ENCODE measurements around the gene MORN1. TPM values are rescaled to one million over a fixed set of nuclear protein-coding genes. Genes with fewer than 3 reads are reported as not detected.
A peak's percentile ranks its signal among the peaks of the same experiment; 100 is the strongest.

MORN1 gene
- total RNA-seq, 1 donor from 2014 or later, result 35.3 TPM

DNA sequence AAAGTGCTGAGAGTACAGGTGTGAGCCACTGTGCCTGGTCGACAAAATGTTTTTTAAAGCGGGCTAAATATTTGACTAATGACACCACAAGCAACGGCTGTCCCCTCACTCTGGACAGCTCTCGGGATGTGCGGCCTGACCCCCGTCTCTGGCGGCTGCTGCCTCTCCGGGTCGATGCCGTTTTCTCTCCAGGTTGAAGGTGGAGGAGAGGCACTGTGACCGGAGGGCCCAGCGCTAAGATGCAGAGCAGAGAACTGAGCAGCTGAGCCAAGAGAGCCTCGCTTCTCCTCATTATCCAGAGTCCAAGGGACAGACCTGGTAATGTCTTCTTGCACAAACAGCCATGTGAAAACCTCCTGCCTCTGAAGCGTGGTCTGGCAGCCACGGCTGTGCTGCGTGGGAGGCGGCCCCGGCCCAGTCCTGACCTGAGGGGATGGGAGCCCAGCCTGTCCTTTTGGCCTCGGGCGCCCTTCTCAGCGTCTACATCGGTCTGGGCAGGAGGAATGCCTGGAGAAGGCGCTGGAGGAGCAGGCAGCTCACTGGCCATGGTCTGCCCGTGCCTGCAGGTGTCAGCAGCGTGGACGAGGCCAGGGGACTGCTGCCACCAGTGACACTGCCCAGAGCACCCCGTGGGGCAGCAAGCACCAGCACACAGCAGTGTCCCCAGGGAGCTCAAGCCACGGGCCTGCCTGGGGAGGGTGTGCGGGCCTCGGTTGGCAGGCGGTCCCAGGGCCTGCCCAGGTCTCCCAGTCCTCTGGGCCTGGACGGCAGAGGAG, 10.3 kb downstream of the MORN1 start:
- no peaks in the 10 kb centered on the region for H3K27me3 Mint-ChIP-seq
- H3K4me1 Mint-ChIP-seq (ENCODE audit: low read depth), result no peaks in the 10 kb centered on the region
- TF ChIP-seq, protein P1, sequence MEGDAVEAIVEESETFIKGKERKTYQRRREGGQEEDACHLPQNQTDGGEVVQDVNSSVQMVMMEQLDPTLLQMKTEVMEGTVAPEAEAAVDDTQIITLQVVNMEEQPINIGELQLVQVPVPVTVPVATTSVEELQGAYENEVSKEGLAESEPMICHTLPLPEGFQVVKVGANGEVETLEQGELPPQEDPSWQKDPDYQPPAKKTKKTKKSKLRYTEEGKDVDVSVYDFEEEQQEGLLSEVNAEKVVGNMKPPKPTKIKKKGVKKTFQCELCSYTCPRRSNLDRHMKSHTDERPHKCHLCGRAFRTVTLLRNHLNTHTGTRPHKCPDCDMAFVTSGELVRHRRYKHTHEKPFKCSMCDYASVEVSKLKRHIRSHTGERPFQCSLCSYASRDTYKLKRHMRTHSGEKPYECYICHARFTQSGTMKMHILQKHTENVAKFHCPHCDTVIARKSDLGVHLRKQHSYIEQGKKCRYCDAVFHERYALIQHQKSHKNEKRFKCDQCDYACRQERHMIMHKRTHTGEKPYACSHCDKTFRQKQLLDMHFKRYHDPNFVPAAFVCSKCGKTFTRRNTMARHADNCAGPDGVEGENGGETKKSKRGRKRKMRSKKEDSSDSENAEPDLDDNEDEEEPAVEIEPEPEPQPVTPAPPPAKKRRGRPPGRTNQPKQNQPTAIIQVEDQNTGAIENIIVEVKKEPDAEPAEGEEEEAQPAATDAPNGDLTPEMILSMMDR (IDR thresholded peaks at IDR 0.05; ENCODE audit: unreplicated experiment), result no peak
- no peak for DNase-seq (ENCODE audit: low spot score, unreplicated experiment)
- H3K27ac Mint-ChIP-seq, result no peak overlapping the region
- H3K4me3 Mint-ChIP-seq (ENCODE audit: low read depth), result no peak overlapping the region
- H3K9me3 Mint-ChIP-seq (ENCODE audit: low read depth), result no peaks in the 10 kb centered on the region
- H3K36me3 Mint-ChIP-seq (ENCODE audit: insufficient read depth), result no peaks in the 10 kb centered on the region

DNA sequence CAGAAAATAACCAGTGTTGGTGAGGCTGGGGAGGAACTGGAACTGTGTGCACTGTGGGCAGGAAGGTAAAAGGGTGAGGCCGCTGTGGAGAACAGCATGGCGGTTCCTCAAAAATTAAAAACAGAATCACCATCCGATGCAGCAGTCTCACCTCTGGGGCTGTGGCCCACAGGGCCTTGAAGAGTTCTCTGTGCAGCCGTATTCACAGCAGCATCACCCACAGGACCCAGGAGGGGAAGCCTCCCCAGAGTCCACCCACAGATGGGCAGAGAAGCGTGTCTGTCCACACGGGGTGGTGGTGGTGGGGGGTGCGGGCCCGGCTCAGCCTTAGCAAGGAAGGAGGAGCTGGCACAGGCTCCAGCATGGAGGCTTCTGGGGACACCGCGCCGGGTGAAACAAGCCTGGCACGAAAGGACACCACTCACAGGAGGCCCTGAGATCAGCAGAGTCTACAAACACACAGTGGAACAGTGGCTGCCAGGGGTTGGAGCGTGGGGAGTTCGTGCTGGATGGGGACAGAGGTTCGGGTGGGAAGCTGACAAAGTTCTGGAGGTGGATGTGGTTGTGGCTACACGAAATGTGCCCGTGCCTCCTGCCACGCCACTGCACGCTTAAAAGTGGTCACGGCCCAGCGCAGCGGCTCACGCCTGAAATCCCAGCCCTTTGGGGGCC, 11.5 kb downstream of the MORN1 start:
- no peaks in the 10 kb centered on the region for H3K36me3 Mint-ChIP-seq (ENCODE audit: insufficient read depth)
- H3K9me3 Mint-ChIP-seq (ENCODE audit: low read depth), result no peaks in the 10 kb centered on the region
- no peaks in the 10 kb centered on the region for H3K4me1 Mint-ChIP-seq (ENCODE audit: low read depth)
- no peak overlapping the region for H3K27ac Mint-ChIP-seq
- no peak overlapping the region for H3K4me3 Mint-ChIP-seq (ENCODE audit: low read depth)
- no peak for DNase-seq (ENCODE audit: low spot score, unreplicated experiment)
- no peaks in the 10 kb centered on the region for H3K27me3 Mint-ChIP-seq
- TF ChIP-seq, protein P1 (IDR thresholded peaks at IDR 0.05; ENCODE audit: unreplicated experiment), result no peak

DNA sequence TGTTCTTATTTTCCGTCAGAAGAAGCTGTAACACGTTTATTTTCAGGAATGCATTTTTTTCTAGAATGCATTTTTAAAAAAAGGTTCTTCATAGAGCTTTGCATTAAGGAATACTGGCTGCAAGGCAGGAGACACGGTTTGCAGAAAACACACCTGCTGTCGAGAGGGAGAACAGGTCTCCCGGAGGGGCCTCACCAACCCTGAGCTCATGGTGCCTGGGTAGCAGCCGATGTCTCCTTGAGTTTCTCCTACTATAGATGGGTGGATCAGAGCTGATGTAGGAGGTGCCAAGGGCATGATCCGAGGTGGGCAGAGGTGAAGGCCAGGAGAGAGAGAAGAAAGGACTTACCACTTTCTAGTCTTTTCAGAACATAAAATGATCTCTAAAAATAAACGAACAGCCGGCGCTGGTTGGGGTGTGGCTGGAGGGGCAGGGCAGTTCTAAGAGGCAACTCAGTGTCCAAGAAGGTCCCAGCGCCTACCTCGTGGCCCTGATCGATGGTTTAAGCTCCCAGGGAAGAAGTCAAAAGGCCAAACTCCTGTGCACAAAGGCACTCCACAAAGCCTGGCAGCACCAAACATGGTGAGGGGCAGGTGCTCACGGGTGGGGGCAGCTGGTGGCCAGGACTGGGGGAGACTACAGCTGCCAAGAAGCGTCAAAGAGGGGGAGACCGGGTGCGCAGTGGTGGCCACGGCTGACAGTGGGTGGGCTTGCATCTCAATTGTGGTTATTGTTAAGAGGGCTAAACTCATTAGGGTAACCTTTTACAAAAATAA, 12.2 kb downstream of the MORN1 start:
- Mint-ChIP-seq H3K9me3 (ENCODE audit: low read depth) (no peaks in the 10 kb centered on the region), H3K36me3 (ENCODE audit: insufficient read depth) (no peaks in the 10 kb centered on the region), H3K27ac (peak overlapping the region; percentile 75), H3K4me1 (ENCODE audit: low read depth) (no peaks in the 10 kb centered on the region), H3K4me3 (ENCODE audit: low read depth) (no peak overlapping the region), H3K27me3 (no peaks in the 10 kb centered on the region)
- TF ChIP-seq, protein P1 (IDR thresholded peaks at IDR 0.05; ENCODE audit: unreplicated experiment), result no peak
- no peak for DNase-seq (ENCODE audit: low spot score, unreplicated experiment)

GRCh38 chr1:2378441-2378851, 12.9 kb downstream of the MORN1 start:
- Mint-ChIP-seq H3K36me3 (ENCODE audit: insufficient read depth) (no peaks in the 10 kb centered on the region), H3K27me3 (no peaks in the 10 kb centered on the region), H3K27ac (no peak overlapping the region), H3K9me3 (ENCODE audit: low read depth) (no peaks in the 10 kb centered on the region), H3K4me1 (ENCODE audit: low read depth) (no peaks in the 10 kb centered on the region), H3K4me3 (ENCODE audit: low read depth) (no peak overlapping the region)
- no peak for DNase-seq (ENCODE audit: low spot score, unreplicated experiment)
- TF ChIP-seq, protein P1 (IDR thresholded peaks at IDR 0.05; ENCODE audit: unreplicated experiment), result no peak

DNA sequence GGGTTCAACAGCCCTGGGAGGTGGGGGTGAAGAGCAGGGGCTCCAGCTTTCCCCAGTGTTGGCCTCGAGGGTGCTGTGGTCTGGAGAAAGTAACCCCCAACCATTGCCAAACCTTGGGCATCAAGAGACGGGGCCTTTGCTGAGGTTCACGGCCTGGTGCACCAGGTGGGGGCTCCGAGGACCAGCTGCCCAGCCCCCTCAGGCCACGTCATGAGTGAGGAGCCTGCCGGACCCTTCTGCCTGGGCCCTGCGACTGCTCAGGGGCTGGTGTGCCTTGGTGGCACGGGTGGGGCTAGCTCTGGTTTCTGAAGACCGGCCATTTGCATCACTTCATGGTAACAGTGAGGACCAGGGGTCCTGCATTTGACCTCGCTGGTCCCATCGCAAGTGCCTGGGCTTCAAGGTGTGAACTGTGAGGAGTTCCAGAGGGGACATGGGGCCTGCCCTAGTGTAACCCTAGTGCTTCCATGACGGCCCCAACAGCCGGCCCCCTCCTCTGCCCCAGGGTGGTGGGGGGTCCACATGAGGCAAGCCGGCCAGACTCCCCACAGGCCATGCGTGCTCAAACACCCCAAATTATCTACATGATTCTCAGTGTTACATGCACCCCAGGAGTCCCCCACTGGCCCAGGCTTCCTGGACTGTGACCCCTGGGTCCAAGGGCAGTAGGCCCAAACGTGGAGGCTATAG, 13.5 kb downstream of the MORN1 start:
- Mint-ChIP-seq H3K36me3 (ENCODE audit: insufficient read depth) (no peaks in the 10 kb centered on the region), H3K27ac (no peak overlapping the region), H3K4me1 (ENCODE audit: low read depth) (no peaks in the 10 kb centered on the region), H3K4me3 (ENCODE audit: low read depth) (no peak overlapping the region), H3K27me3 (no peaks in the 10 kb centered on the region), H3K9me3 (ENCODE audit: low read depth) (no peaks in the 10 kb centered on the region)
- TF ChIP-seq, protein P1 (IDR thresholded peaks at IDR 0.05; ENCODE audit: unreplicated experiment), result no peak
- no peak for DNase-seq (ENCODE audit: low spot score, unreplicated experiment)
